GM12875 (cell line): ENCODE measurements around the gene DDX59.

Source experiments
- H3K4me3 ChIP-seq: one replicate; pipeline ENCODE4 v1.5.1; 2011; ENCODE audit warnings: low read depth, low read length, control low read depth
- TF ChIP-seq, protein P1 (sequence below): IDR thresholded peaks from 2 replicates; pipeline ENCODE4 v1.5.1; 2011; ENCODE audit warnings: low read depth, mild to moderate bottlenecking, control low read depth, inconsistent platforms, low read length, moderate library complexity, borderline replicate concordance; ENCODE audit not compliant: insufficient read depth

Gene DDX59

GRCh38 chr1:200684015-200684414 lies 14.3 kb upstream of the DDX59 start:
- no peak overlapping the region for H3K4me3 ChIP-seq
- TF ChIP-seq, protein P1, sequence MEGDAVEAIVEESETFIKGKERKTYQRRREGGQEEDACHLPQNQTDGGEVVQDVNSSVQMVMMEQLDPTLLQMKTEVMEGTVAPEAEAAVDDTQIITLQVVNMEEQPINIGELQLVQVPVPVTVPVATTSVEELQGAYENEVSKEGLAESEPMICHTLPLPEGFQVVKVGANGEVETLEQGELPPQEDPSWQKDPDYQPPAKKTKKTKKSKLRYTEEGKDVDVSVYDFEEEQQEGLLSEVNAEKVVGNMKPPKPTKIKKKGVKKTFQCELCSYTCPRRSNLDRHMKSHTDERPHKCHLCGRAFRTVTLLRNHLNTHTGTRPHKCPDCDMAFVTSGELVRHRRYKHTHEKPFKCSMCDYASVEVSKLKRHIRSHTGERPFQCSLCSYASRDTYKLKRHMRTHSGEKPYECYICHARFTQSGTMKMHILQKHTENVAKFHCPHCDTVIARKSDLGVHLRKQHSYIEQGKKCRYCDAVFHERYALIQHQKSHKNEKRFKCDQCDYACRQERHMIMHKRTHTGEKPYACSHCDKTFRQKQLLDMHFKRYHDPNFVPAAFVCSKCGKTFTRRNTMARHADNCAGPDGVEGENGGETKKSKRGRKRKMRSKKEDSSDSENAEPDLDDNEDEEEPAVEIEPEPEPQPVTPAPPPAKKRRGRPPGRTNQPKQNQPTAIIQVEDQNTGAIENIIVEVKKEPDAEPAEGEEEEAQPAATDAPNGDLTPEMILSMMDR = no peak

DNA sequence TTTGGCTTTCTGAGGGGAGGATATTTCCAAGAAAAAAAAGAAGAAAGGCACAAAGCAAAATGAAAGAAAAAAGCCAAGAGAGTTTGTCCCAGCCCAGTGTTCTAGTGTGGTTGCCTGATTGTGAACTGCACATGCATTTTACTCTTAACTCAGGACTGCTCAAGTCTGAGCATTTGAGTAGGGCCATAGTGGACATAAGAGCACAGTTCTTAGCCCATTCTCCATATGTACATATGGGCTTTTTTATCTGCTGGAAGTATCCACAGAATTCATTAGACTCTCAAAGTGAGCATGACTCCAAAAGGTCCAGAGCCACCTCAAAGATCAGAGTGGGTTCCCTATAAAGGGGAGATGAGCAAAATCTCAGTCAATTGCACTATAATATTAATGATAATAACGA lies 13.6 kb upstream of the DDX59 start:
- TF ChIP-seq, protein P1 = no peak
- no peak overlapping the region for H3K4me3 ChIP-seq

DNA sequence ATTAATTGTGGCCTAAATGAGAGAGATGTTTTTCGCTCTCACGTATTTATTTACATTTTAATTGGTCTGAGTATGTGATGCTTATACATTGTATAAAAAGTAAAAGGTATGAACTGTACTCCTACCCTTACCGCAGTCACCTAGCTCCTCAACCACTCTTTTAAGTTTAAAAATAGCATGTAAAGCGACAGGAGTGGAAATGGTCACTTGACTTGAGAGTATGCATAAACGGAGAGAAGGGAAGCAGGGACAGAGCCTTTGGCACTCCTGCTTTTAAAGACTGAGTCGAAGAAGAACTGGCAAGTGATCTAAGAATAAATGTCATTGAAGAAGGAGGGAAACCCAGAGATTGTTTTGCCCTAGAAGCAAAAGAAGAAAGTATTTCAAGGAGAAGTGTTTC lies 11.5 kb upstream of the DDX59 start:
- no peak overlapping the region for H3K4me3 ChIP-seq
- TF ChIP-seq, protein P1 = no peak

DNA sequence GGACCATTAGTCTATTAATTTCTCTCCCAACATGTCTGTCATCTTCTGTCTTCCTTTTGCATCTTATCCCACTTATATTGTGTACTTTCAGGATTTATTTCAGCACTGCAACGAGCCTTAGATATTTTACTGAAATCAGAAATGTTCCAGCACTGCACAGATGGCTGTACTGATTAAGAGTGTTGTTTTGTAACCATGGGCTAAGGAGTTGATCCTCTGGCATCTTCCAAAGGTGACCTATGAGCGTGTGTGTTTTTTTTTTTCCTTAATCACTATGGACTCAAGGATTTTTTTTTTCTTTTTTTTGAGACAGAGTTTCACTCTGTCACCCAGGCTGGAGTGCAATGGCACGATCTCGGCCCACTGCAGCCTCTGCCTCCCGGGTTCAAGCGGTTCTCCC lies 7.1 kb upstream of the DDX59 start:
- TF ChIP-seq, protein P1 = no peak
- H3K4me3 ChIP-seq = no peak overlapping the region

GRCh38 chr1:200675588-200675852 lies 5.8 kb upstream of the DDX59 start:
- H3K4me3 ChIP-seq = no peak overlapping the region
- TF ChIP-seq, protein P1 = no peak

DNA sequence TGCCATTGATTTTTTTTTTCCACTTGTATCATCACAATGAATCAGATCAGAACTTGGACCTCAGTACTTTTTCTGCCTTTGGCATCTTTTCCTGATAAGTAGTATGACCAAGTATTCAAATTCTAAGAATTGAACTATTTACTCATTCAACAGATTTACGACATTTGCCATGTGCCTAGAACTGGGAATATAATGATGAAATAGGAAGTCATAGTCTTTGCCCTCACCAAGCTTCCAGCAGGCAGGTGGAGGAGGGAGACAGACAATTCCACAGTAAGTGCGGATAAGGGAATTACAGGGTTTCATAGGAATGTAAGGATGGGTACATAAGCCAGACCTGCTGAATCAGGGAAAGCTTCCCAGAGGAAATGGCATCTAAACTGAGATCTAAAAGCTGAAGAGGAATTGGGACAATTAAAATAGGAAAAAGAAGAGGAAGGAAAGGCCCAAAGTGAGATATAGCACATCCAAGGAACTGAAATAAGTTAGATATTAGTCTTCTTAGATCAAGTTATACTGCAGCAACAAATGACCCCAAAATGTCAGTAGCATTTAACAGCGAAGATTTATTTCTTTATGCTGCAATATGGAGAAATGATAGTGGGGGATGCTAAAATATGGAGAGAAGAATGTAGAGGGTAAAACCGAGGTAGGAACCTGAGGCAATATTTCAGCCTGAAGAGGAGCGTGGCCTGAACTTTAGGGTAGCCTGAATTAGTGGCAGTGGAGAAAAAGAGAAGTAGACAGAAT lies 5.3 kb upstream of the DDX59 start:
- TF ChIP-seq, protein P1 = no peak
- no peak overlapping the region for H3K4me3 ChIP-seq

DNA sequence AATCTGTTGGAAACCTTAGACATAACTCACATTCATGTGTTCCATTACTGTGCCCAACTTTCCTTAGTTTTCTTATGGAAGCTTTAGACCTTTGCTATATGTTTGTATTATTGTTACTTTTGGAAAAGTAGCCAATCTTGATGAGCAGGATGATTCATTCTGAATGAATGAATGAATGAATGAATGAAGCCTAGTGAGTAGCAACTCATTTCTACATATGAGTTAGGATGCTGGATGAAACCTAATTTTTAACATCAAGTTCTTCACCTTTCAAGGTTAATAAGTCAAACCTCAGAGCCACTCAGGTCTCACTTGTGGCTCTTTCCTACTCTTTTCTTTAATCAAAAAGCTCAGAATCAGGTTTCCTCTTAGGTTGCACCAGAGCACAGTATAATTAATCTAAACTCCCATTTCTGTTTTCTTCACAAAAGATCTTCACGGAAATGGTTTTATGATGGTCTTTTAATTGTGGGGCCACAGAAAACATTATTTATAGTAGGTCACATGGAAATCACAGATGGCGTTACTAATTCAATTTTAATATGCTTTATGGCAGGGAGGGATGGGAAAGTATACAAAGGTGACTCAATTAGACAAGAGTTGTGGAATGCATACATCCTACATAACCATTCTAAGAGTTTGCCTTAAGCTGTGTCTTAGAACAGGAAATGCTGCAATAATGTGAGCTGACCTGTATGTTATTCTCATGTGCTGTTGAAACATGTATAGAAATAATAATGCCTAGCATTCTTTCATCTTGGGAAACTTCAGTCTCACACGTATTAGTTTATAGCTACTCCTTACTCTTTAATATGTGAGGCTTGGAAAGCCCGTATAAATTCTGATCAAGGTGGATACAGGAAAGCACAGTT lies 4.5 kb upstream of the DDX59 start:
- TF ChIP-seq, protein P1 = no peak

More for the DNA sequence above, 4.5 kb upstream of the DDX59 start:
- no peak overlapping the region for H3K4me3 ChIP-seq
